Karpas-422 (cell line): Measurements from ENCODE around the gene IL6R. TPM values are rescaled to one million over a fixed set of nuclear protein-coding genes. Genes with fewer than 3 reads are reported as not detected.

ENCODE experiments used
- DNase-seq: peaks from one replicate; pipeline ENCODE4 v3.0.0-alpha.2; 2015
- H2AFZ ChIP-seq: fragments of 200-600 bp; sonication (generic); 2 replicates; pipeline ENCODE4 v1.6.1; 2014; ENCODE audit warnings: antibody characterized with exemption, low read length, mixed read lengths
- H3K27ac ChIP-seq: fragments of 200-600 bp; sonication (generic); 2 replicates; pipeline ENCODE4 v1.5.1; 2014; ENCODE audit warnings: mild to moderate bottlenecking, low read length, moderate library complexity
- H3K27me3 ChIP-seq: fragments of 200-600 bp; sonication (generic); 2 replicates; pipeline ENCODE4 v1.6.1; 2014; ENCODE audit warnings: low read length, mixed read lengths
- H3K36me3 ChIP-seq: fragments of 200-600 bp; sonication (generic); 2 replicates; pipeline ENCODE4 v1.6.1; 2014; ENCODE audit warnings: low read length, mixed read lengths; ENCODE audit not compliant: insufficient read depth
- H3K4me1 ChIP-seq: fragments of 200-600 bp; sonication (generic); 2 replicates; pipeline ENCODE4 v1.6.1; 2014; ENCODE audit warnings: mild to moderate bottlenecking, low read length, mixed read lengths
- H3K4me2 ChIP-seq: fragments of 200-600 bp; sonication (generic); 2 replicates; pipeline ENCODE4 v1.6.1; 2014; ENCODE audit warnings: low read length, low read depth, mild to moderate bottlenecking; ENCODE audit not compliant: poor library complexity, severe bottlenecking
- H3K4me3 ChIP-seq: fragments of 200-600 bp; sonication (generic); 2 replicates; pipeline ENCODE4 v1.5.1; 2014; ENCODE audit warnings: mild to moderate bottlenecking, antibody characterized with exemption, low read length, mixed read lengths
- H3K79me2 ChIP-seq: fragments of 200-600 bp; sonication (generic); 2 replicates; pipeline ENCODE4 v1.6.1; 2014; ENCODE audit warnings: mild to moderate bottlenecking, low read length, mixed read lengths
- H3K9ac ChIP-seq: fragments of 200-600 bp; sonication (generic); 2 replicates; pipeline ENCODE4 v1.6.0; 2014; ENCODE audit warnings: low read length
- H3K9me2 ChIP-seq: fragments of 200-600 bp; sonication (generic), shearing (Covaris generic); replicated peaks from 2 replicates; pipeline ENCODE4 v1.6.0; 2014; ENCODE audit warnings: mild to moderate bottlenecking, low read length, moderate library complexity; ENCODE audit not compliant: insufficient read depth
- H3K9me3 ChIP-seq: fragments of 300-700, 200-600 bp; sonication (generic); 2 replicates; pipeline ENCODE4 v1.6.1; 2014; ENCODE audit warnings: low read length, mixed read lengths
- H4K20me1 ChIP-seq: fragments of 200-600 bp; sonication (generic); 2 replicates; pipeline ENCODE4 v1.6.1; 2014; ENCODE audit warnings: mild to moderate bottlenecking, antibody characterized with exemption, low read length, low read depth; ENCODE audit not compliant: insufficient read depth
- total RNA-seq: library from RNA; depleted of rRNA; stranded (reverse); fragments of >200 nt; shearing (Covaris generic); gene quantifications from 2 replicates; pipeline ENCODE4 v1.2.3, GENCODE V29; 2014; ENCODE audit warnings: low replicate concordance

Gene IL6R
- total RNA-seq, 1 experiment from 2014 or later, result not detected

GRCh38 chr1:154408174-154408777 is 3.1 kb downstream of the IL6R start:
- H3K9me3 ChIP-seq, result no peaks in the 10 kb centered on the region
- no peak overlapping the region for H3K4me2 ChIP-seq
- H3K9me2 ChIP-seq, result no peaks in the 10 kb centered on the region
- H4K20me1 ChIP-seq, result no peaks in the 10 kb centered on the region; the same call in 1 of the 2 replicates
- no peak overlapping the region for H3K27ac ChIP-seq
- peak; percentile 26 for DNase-seq
- H3K4me3 ChIP-seq, result no peak overlapping the region
- no peaks in the 10 kb centered on the region for H3K79me2 ChIP-seq
- no peak overlapping the region for H2AFZ ChIP-seq
- H3K27me3 ChIP-seq, result peaks cover 5% of the 10 kb centered on the region; the same call in 1 of the 2 replicates
- peaks cover 37% of the 10 kb centered on the region for H3K4me1 ChIP-seq
- H3K9ac ChIP-seq, result no peak overlapping the region
- no peaks in the 10 kb centered on the region for H3K36me3 ChIP-seq

GRCh38 chr1:154410185-154410827 is 5.2 kb downstream of the IL6R start:
- no peak for DNase-seq
- Histone ChIP-seq H3K4me1 (peaks cover 36% of the 10 kb centered on the region), H3K27ac (no peak overlapping the region), H3K4me2 (no peak overlapping the region), H3K4me3 (no peak overlapping the region), H4K20me1 (no peaks in the 10 kb centered on the region; the same call in 1 of the 2 replicates), H3K36me3 (no peaks in the 10 kb centered on the region), H3K9me3 (no peaks in the 10 kb centered on the region), H3K27me3 (peaks cover 3% of the 10 kb centered on the region; the same call in 1 of the 2 replicates), H3K9me2 (no peaks in the 10 kb centered on the region), H3K9ac (no peak overlapping the region), H2AFZ (no peak overlapping the region), H3K79me2 (no peaks in the 10 kb centered on the region)

GRCh38 chr1:154411525-154411924 is 6.4 kb downstream of the IL6R start:
- H3K79me2 ChIP-seq, result no peaks in the 10 kb centered on the region
- H3K9me3 ChIP-seq, result no peaks in the 10 kb centered on the region
- H3K9ac ChIP-seq, result no peak overlapping the region
- H3K27me3 ChIP-seq, result no peaks in the 10 kb centered on the region
- DNase-seq, result no peak
- peaks cover 27% of the 10 kb centered on the region for H3K4me1 ChIP-seq
- H3K4me2 ChIP-seq, result no peak overlapping the region
- no peaks in the 10 kb centered on the region for H3K9me2 ChIP-seq
- no peak overlapping the region for H3K4me3 ChIP-seq
- no peaks in the 10 kb centered on the region for H3K36me3 ChIP-seq
- H4K20me1 ChIP-seq, result no peaks in the 10 kb centered on the region; the same call in 1 of the 2 replicates
- H3K27ac ChIP-seq, result no peak overlapping the region
- H2AFZ ChIP-seq, result no peak overlapping the region

GRCh38 chr1:154413177-154413783 is 8.1 kb downstream of the IL6R start:
- Histone ChIP-seq H3K9me2 (no peaks in the 10 kb centered on the region), H3K79me2 (no peaks in the 10 kb centered on the region), H3K4me2 (peak overlapping the region; percentile 6), H3K27me3 (no peaks in the 10 kb centered on the region), H3K9ac (no peak overlapping the region), H3K27ac (no peak overlapping the region), H2AFZ (no peak overlapping the region), H4K20me1 (no peaks in the 10 kb centered on the region), H3K4me3 (no peak overlapping the region), H3K9me3 (no peaks in the 10 kb centered on the region), H3K36me3 (no peaks in the 10 kb centered on the region), H3K4me1 (peaks cover 11% of the 10 kb centered on the region)
- no peak for DNase-seq

GRCh38 chr1:154414606-154415005 is 9.5 kb downstream of the IL6R start:
- no peak overlapping the region for H3K9ac ChIP-seq
- no peaks in the 10 kb centered on the region for H3K27me3 ChIP-seq
- no peaks in the 10 kb centered on the region for H3K9me3 ChIP-seq
- no peak overlapping the region for H2AFZ ChIP-seq
- no peak overlapping the region for H3K27ac ChIP-seq
- peaks cover 11% of the 10 kb centered on the region for H3K4me1 ChIP-seq
- H3K4me3 ChIP-seq, result no peak overlapping the region
- no peaks in the 10 kb centered on the region for H3K79me2 ChIP-seq
- H3K36me3 ChIP-seq, result no peaks in the 10 kb centered on the region
- no peaks in the 10 kb centered on the region for H4K20me1 ChIP-seq
- no peak for DNase-seq
- H3K4me2 ChIP-seq, result no peak overlapping the region
- H3K9me2 ChIP-seq, result no peaks in the 10 kb centered on the region

- Histone ChIP-seq H3K4me2 (no peak overlapping the region), H4K20me1 (no peaks in the 10 kb centered on the region), H2AFZ (no peak overlapping the region), H3K27ac (no peak overlapping the region), H3K9me3 (no peaks in the 10 kb centered on the region), H3K4me1 (peaks cover 11% of the 10 kb centered on the region), H3K36me3 (no peaks in the 10 kb centered on the region), H3K9me2 (no peaks in the 10 kb centered on the region), H3K9ac (no peak overlapping the region), H3K27me3 (no peaks in the 10 kb centered on the region), H3K4me3 (no peak overlapping the region), H3K79me2 (no peaks in the 10 kb centered on the region)
- no peak for DNase-seq
These were observed 11.6 kb downstream of the IL6R start for GRCh38 chr1:154416471-154417337.

GRCh38 chr1:154417338-154417608 is 12.1 kb downstream of the IL6R start:
- H3K4me1 ChIP-seq, result peaks cover 11% of the 10 kb centered on the region
- H3K9ac ChIP-seq, result no peak overlapping the region
- H3K27ac ChIP-seq, result no peak overlapping the region
- H3K9me2 ChIP-seq, result no peaks in the 10 kb centered on the region
- no peaks in the 10 kb centered on the region for H3K9me3 ChIP-seq
- H3K27me3 ChIP-seq, result no peaks in the 10 kb centered on the region
- no peak overlapping the region for H2AFZ ChIP-seq
- no peak for DNase-seq
- no peaks in the 10 kb centered on the region for H3K36me3 ChIP-seq
- H3K4me3 ChIP-seq, result no peak overlapping the region
- H3K4me2 ChIP-seq, result no peak overlapping the region
- no peaks in the 10 kb centered on the region for H4K20me1 ChIP-seq
- no peaks in the 10 kb centered on the region for H3K79me2 ChIP-seq
